Activated T-helper 9 cell treated with anti-CD3 and anti-CD28 coated beads, Interleukin-2, amount 50 U/mL, for 16 hours (primary cell): ENCODE data around the gene BMPR1B.
"Not testable (repeated sequence)": the region's sequence is repeated elsewhere in the genome, so short reads cannot be mapped to it uniquely, and the experiment has no call there.

Experiments
- DNase-seq: peaks from one replicate; pipeline ENCODE4 v3.0.0-alpha.2; 2020; ENCODE audit warnings: low read depth

BMPR1B gene

GRCh38 chr4:95091272-95091671, 333.5 kb downstream of the BMPR1B start:
- no peak for DNase-seq

GRCh38 chr4:95092766-95093165, 335.0 kb downstream of the BMPR1B start:
- no peak for DNase-seq

DNA sequence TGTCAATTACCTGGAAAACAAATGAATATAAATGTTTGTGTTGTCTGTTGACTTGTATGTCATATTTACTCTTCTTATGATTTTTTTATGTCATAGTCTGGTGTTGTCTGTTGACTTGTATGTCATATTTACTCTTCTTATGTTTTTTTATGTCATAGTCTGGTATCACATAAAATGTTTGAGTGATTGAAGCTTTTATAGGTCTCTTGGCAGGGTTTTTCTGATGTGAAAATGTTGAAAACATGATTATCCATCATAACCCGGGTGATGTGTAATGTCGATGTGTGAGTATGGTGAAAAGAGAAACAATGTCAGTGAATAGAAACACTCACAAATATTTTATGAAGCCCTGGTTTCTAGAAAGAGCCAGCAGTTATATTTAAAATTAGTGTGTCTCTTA, 335.7 kb downstream of the BMPR1B start:
- DNase-seq = no peak

- DNase-seq = no peak
Observed at GRCh38 chr4:95093936-95094929, 336.5 kb downstream of the BMPR1B start.

GRCh38 chr4:95095348-95095974, 337.7 kb downstream of the BMPR1B start:
- DNase-seq = no peak

- no peak for DNase-seq
Observed at GRCh38 chr4:95102162-95102790, 344.5 kb downstream of the BMPR1B start.

- no peak for DNase-seq
Observed at GRCh38 chr4:95105112-95105511, 347.4 kb downstream of the BMPR1B start.

GRCh38 chr4:95105983-95106382, 348.2 kb downstream of the BMPR1B start:
- no peak for DNase-seq

DNA sequence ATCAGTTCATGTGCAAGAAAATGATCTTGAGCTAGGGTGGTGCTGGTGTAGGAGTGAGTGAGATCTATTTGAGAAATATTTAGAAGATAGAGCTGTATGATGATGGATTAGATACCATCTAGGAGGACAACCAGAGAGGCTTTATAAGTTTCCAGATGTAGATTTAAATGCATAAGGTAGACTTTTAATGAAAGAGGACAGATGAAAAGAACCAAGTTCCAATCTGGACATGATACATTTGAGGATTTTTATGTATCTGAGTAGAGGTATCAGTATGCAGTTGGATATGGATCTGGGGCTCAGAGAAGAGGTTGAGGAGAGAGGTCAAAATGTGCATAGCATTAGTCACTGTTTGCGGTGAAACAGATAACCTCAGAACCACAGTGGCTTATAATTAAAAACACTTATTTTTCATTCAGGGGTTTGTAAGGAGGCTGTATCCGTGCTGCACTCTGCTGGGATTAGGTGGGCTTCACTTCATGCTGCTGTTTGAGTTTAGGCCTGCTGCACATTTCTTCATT, 348.7 kb downstream of the BMPR1B start:
- no peak for DNase-seq

DNA sequence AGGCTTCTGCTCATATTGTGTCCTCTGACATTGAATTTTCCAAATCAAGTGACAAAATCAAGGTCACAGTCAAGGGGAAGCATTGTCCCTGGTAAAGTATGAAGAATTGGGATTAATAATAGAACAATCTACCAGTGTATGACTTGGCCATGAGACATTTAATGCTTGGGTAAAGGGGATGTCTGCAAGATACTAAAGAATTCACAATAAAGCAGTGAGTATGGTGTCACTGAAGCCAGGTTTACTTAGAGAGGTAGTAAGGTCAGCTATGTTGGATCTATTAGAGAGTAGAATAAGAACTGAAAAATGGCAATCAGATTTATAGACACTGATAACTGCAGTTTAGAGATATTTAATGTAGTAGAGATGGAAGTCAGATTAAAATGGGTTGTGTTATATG, 349.2 kb downstream of the BMPR1B start:
- no peak for DNase-seq

GRCh38 chr4:95107635-95108034, 349.9 kb downstream of the BMPR1B start:
- DNase-seq = no peak

DNA sequence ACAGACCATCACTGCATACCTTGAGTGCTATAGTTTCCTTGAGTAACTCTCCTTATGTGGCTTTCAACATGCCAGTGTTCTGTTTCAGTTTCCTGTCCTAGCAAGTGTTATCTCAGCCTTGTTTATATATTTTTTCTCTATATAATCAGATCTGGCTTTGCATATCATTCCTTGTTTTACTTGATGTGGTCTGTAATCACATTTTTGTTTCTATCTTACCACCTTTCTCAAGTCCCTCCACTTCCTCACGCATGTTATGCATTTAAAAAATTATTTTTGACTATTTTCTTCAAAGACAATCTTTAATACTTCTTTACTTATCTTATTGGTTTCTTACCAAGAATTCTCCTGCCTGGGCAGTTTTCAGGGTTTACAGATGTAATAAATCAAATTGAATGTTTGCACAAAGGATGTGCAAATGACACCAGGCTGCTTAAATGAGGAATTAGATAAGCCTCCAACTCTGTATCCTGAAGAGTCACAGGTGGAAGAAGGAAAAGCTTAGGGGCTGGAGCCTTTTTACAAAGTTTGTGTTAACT, 351.2 kb downstream of the BMPR1B start:
- no peak for DNase-seq

DNA sequence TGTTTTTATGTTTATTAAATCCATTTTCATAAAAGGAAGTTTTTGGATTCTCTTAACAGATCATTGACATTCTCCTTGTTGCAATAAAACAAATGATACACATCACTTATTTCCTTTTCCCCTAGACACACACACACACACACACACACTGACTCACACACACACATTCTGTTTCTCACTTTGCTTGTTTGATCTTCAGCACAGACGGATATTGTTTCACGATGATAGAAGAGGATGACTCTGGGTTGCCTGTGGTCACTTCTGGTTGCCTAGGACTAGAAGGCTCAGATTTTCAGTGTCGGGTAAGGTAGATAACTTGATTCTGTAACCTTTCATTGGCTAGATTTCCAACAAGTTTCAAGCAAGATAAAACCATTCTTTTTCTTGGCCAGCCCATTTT, 356.8 kb downstream of the BMPR1B start:
- DNase-seq = no peak

GRCh38 chr4:95118497-95118896, 360.7 kb downstream of the BMPR1B start:
- no peak for DNase-seq

- DNase-seq = no peak
Observed at GRCh38 chr4:95120456-95120855, 362.7 kb downstream of the BMPR1B start.

- no peak for DNase-seq
Observed at GRCh38 chr4:95122001-95122400, 364.2 kb downstream of the BMPR1B start.

DNA sequence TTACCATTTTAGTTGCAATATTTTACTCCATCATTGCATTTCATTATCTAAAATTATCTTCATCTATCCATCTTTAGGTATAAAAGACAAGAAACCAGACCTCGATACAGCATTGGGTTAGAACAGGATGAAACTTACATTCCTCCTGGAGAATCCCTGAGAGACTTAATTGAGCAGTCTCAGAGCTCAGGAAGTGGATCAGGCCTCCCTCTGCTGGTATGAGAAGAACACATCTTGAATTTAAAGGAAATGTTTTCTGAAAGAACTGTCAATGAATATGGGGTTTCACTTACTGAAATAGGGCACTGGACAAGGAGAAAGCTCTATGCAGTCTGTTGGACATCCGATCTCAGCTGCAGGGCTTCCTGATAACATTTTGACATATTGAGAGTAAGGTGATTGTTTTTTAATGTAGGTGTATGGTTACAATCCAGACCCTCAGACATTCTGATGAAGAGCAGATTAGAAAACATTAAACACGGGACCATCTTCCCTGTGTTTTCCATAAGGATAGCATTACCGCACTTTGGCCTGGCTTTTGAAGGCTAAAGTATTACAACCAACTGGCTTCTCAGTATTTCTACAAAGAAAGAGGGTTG, 367.2 kb downstream of the BMPR1B start:
- DNase-seq = no peak

GRCh38 chr4:95129031-95129430, 371.3 kb downstream of the BMPR1B start:
- no peak for DNase-seq

DNA sequence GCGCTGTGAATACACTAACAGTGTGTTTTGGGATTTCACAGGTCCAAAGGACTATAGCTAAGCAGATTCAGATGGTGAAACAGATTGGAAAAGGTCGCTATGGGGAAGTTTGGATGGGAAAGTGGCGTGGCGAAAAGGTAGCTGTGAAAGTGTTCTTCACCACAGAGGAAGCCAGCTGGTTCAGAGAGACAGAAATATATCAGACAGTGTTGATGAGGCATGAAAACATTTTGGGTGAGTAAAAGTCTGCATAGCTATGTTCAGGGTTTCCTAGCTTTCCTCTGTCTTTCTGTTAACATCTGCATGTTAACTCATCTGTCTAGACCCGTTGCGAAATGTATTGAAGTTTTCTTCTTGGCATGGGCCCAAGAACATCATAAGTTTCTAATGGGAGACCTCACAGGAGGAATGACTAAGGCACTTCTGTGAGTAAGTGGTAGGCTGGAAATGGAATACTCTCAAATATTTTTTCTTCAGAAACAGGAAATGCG, 372.1 kb downstream of the BMPR1B start:
- no peak for DNase-seq

DNA sequence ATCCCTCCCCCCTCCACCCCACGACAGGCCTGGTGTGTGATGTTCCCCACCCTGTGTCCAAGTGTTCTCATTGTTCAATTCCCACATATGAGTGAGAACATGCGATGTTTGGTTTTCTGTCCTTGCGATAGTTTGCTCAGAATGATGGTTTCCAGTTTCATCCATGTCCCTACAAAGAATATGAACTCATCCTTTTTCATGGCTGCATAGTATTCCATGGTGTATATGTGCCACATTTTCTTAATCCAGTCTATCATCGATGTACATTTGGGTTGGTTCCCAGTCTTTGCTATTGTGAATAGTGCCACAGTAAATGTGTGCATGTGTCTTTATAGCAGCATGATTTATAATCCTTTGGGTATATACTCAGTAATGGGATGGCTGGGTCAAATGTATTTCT, 376.3 kb downstream of the BMPR1B start:
- DNase-seq = not testable (repeated sequence)

DNA sequence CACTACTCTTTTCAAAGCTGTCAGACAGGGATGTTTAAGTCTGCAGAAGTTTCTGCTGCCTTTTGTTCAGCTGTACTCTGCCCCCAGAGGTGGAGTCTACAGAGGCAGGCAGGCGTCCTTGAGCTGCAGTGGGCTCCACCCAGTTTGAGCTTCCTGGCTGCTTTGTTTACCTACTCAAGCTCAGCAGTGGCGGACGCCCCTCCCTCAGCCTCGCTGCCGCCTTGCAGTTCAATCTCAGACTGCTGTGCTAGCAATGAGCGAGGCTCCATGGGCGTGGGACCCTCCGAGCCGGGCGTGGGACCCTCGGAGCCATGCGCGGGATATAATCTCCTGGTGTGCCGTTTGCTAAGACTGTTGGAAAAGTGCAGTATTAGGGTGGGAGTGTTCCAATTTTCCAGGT, 381.7 kb downstream of the BMPR1B start:
- DNase-seq = not testable (repeated sequence)

DNA sequence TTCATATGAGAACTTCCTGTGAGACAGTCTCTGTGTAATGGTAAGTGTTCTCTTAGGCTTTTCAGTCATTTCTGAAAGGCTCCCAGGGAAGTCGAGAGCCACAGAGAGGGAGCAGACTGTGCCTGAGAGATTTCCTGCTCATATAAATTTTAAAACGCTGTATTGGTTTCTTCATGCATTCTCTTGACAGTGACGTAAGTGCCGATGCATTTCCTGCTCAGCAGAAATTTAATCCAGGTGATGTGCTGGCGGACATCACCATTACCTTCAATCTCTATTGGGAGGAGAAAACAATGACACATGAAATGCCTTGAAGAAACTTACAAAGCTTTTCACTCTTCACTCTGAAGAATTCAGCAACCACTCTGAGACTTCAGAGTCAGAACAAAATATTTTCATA, 383.6 kb downstream of the BMPR1B start:
- DNase-seq = no peak
